OCI-M2 (cell line): Measurements from ENCODE around the gene EMC9.
A peak's percentile ranks its signal among the peaks of the same experiment; 100 is the strongest.
"Not testable (repeated sequence)": the region's sequence is repeated elsewhere in the genome, so short reads cannot be mapped to it uniquely, and the experiment has no call there.

ENCODE experiments used
- DNase-seq: peaks from one replicate; lab custom pipeline; 2025; ENCODE audit not compliant: unreplicated experiment; lab: John Stamatoyannopoulos, UW

EMC9 gene

GRCh38 chr14:24110523-24110922 lies 30.9 kb downstream of the EMC9 start:
- DNase-seq, result no peak

GRCh38 chr14:24110060-24110459 lies 31.3 kb downstream of the EMC9 start:
- no peak for DNase-seq

- no peak for DNase-seq
Measured at GRCh38 chr14:24108336-24108874, 33.0 kb downstream of the EMC9 start.

- DNase-seq, result no peak
Measured at GRCh38 chr14:24106672-24107271, 34.6 kb downstream of the EMC9 start.

DNA sequence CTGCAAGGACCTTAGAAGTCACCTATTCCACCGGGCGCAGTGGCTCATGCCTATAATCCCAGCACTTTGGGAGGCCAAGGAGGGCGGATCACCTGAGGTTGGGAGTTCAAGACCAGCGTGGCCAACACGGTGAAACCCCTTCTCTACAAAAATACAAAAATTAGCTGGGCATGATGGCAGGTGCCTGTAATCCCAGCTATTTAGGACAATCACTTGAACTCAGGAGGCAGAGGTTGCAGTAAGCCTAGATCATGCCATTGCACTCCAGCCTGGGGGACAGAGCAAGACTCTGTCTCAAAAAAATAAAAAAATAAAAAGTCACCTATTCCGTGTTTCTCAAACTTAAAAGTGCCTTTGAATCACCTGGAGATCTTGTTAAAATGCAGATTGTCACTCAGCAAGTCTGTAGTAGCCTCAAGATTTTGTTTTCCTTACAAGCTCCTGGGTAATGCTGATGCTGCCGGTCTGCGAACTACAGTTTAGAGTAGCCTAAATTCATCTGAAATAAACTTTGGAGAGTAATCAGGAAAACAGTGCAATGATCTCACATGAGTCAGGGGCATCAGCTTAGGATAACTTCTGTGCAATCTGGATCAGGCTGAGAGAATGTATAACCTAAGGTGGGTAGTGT lies 35.7 kb downstream of the EMC9 start:
- DNase-seq, result not testable (repeated sequence)

DNA sequence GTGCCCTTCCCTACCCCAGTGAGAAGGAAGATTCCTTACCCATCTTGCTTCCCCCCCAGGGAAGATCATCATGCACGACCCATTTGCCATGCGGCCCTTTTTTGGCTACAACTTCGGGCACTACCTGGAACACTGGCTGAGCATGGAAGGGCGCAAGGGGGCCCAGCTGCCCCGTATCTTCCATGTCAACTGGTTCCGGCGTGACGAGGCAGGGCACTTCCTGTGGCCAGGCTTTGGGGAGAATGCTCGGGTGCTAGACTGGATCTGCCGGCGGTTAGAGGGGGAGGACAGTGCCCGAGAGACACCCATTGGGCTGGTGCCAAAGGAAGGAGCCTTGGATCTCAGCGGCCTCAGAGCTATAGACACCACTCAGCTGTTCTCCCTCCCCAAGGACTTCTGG lies 37.9 kb downstream of the EMC9 start:
- no peak for DNase-seq

- no peak for DNase-seq
Measured at GRCh38 chr14:24102357-24103048, 38.9 kb downstream of the EMC9 start.

GRCh38 chr14:24100982-24101494 lies 40.4 kb downstream of the EMC9 start:
- no peak for DNase-seq

DNA sequence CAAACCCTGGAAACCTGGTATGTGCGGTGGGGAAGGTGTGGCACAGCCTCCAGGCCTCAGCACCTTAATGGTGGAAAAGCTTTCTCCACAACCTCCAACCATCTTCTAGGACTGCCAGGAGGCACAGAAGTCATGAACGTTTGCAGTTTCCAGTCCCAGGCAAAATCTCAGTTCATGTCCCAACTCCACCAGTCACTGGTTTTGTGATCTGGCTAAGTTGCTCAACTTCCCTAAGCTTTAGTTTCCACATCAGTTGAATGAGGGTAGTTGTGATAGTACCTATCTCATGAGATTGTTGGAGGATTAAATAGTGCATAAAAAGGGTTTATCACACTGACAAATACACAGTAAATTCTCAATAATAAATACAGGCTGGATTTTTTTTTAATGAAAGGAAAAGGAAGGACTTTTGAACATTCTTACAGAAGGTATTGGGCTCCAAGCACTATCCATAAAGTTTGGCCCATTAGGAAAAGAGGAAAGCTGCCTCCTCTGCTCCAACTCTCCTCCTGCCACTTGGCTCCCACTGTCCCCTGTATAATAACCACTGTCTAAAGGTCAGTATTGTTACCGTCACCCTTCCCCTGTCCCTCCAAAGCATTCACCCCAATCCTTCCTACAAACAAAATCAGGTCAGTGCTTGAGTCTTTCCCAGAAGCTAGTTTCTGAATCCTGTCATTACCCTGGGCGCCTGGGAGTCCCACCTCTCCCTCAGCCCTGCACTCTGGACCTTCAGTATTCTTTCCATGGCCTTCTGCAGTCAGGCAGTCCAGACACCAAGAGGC lies 41.0 kb downstream of the EMC9 start:
- DNase-seq, result no peak

DNA sequence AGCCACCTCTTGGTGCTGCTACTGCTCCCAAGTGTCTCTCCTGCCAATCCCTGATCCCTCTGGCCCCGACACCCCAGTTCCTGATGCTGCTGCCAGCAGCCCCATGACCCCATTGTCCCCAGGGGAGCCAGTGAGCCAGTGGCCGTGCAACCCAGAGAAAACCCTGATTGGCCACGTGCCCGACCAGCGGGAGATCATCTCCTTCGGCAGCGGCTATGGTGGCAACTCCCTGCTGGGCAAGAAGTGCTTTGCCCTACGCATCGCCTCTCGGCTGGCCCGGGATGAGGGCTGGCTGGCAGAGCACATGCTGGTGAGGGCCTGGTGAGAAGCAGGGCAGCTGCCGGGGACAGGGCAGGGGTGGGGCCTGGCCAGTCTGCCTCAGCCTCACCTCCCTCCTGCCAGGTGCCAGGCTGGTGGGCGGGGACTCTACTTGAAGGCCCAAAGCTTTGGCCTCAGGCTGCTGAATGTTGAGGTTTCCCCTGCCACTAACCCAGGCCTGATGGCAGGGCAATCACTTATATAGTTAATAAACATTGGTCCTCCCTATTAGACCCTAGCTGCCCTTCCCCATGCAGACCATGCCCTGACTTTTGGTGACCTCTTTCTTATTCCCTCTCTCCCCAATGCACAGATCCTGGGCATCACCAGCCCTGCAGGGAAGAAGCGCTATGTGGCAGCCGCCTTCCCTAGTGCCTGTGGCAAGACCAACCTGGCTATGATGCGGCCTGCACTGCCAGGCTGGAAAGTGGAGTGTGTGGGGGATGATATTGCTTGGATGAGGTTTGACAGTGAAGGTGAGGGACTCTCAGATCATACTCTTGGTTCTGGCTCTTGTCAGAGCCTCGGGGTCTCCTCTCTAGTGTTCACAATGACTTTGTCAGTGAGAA lies 42.2 kb downstream of the EMC9 start:
- DNase-seq, result no peak

- DNase-seq, result no peak
Measured at GRCh38 chr14:24098229-24098926, 43.0 kb downstream of the EMC9 start.

DNA sequence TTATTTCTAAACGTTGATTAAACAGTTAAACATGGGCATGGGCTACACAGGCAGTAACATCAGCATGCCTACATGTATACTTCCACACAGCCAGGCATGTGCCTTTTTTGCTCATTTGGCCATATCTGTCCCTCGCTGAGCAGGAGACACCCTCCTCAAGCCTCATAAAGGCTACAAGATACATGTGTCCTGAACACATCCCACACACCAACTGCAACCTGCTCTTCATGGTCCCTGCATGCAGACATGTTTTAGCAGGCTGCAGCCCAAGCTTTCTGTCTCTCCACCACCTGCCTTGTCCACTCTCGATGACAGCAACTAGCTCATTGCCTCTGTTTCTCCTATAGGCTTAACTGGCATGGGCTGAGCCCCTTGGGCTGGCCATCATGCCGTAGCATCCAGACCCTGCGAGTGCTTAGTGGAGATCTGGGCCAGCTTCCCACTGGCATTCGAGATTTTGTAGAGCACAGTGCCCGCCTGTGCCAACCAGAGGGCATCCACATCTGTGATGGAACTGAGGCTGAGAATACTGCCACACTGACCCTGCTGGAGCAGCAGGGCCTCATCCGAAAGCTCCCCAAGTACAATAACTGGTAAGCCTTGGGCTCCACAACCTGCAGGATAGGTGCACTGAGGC lies 44.7 kb downstream of the EMC9 start:
- DNase-seq, result no peak

DNA sequence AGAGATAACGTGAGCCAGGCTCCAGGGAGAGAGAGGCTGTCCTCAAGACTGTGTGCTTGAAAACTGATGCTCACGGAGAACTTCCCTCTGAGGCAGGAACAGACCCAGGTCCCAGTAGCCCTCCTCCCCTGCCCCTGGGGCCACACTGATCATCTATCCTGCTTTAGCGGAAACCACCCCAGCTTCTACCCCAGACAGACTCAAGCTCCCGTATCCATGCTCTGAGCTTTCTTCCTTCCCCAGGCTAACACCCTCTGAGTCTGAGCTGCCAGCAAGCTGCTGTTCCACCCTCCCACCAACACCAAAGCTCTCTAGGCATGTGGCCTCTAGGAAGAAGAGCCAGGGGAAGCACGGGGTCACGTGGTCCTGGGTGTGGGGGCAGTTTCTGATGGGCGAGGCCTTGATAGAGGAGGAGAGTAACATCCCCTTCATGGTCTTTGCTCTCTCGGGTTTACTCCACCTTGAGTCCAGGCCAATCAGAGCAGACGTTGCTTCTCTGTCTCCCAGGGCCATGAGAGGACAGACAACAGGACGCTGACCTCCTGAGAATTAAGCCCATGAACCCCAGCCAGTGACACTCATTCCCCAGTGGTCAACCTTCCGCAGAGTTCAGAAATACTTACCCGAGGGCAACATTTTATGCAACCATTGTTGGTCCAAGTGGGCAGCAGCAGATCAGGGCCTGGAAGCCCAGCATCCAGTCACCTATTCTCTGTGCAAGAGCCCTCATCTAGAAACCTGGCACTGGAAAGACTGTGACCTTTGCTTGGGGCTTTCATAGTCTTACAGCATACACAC lies 45.9 kb downstream of the EMC9 start:
- DNase-seq, result peak; percentile 64

DNA sequence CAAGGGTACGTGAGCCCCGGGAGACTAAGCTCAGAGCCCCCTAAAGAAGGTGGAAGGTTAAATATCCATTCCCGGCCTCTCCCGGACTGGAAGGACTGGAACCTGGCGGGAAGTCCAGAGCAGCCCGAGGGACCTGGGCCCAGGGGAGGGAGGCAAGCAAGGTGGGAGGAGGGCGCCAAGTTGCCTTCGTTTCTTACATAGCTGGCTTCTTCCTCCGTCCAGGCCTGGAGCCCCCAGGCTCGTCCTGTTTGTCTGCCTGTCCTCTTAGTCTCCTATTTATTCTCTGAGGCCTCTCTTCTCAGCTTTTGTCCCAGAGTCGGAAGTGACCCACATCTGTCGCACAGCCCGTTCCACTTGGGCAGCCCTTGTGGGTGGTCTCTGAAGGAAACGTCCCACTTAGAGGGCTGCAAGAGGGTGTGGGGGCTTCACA lies 46.5 kb downstream of the EMC9 start:
- DNase-seq, result peak; percentile 51

DNA sequence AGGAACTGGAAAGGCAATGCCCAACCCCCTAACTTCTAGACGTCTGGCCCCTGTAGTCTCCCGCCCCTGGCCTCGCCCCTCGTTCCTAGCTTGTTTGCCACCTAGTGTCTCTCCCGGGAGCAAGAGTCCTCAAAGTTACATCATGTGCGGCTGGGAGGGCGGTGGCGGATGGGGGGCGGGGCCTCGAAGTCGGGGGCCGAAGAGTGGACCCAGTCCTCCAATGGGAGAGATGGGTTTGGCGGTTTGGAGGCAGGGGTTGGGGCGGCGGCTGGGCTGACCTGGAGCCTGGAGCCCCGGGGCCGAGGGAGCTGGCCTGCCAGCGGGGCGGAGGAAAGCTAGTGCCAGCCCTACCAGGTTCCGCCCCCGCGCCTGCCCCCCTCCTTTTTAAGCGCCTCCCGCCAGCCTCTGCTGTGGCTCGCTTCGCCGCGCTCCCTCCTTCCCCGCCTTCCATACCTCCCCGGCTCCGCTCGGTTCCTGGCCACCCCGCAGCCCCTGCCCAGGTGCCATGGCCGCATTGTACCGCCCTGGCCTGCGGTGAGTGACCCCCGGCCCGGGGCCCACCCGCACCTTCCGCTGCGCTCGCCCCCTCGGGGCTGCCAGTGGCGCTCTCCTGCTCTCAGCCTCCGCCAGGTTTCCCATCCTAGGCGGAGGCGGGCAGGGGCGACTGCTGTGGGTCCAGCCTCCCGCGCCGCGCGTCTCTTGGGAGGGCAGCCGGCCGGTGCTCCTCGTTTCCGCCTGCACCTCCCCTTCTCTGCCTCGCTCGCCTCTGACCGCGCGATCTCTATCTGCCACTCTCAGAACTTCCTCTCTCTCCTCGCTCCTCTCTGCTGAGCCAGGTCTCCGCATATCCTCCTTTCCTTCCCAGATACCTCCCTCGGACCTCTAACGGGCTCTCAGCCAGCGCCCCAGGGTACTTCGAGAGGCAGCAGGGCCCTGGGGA lies 47.2 kb downstream of the EMC9 start, which contains the start of gene PCK2:
TSS of gene PCK2 (plus strand) at position 411 of the 940 bp plus-strand sequence. CDS start at position 506, 95 bp downstream.
- peak; percentile 60 for DNase-seq

DNA sequence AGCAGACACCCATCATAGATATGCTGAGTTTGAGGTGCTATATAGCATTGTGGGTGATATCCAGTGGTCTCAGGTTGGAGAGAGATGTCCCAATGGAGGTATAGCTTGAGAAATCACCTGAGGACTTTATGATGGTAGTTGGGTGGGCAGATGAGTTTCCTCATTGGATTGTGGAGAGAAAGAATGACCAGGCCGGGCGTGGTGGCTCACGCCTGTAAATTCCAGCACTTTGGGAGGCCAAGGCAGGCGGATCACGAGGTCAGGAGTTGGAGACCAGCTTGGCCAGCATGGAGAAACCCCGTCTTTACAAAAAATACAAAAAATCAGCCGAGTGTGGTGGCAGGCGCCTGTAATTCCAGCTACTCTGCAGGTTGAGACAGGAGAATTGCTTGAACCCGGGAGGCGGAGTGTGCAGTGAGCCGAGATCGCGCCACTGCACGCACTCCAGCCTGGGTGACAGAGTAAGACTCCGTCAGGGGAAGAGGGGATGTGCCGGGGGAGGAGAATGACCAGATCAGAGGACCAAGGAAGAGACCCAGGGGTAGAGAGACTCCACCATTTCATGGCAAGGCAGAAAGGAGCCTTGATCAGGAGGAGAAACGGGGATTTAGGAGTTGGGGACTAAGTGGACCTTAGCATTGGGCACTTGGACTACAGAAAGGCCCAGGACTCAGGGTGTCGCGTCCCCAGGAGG lies 48.0 kb downstream of the EMC9 start:
- DNase-seq, result no peak
